Breast epithelium (tissue), 3 donors: ENCODE results near the gene RIPPLY3.
"Not testable (repeated sequence)": the region's sequence is repeated elsewhere in the genome, so short reads cannot be mapped to it uniquely, and the experiment has no call there.

Source experiments
- POLR2A ChIP-seq: fragments of 450-650 bp; IDR thresholded peaks from one replicate; pipeline ENCODE4 v1.6.1; 2016; ENCODE audit warnings: antibody characterized with exemption, mild to moderate bottlenecking, moderate library complexity
- TF ChIP-seq, protein P1 (sequence below), 3 donors: fragments of 450-650 bp; IDR thresholded peaks; one replicate each; pipeline ENCODE4 v1.5.1; 2016 to 2017; ENCODE audit warnings: antibody characterized with exemption in 3 of 3, mild to moderate bottlenecking in 3 of 3, moderate library complexity in 3 of 3

DNA sequence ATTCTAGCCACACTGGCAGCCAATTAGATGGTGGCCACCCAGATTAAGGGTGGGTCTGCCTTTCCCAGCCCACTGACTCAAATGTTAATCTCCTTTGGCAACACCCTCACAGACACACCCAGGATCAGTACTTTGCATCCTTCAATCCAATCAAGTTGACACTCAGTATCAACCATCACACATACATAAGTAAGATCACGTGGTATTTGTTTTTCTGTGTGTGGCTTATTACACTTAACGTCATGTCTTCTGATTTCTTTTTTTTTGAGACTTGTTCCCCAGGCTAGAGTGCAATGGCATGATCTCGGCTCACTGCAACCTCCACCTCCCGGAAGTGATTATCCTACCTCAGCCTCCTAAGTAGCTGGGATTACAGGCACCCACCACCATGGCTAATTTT is 27.9 kb downstream of the RIPPLY3 start:
- not testable (repeated sequence) for TF ChIP-seq POLR2A
- TF ChIP-seq, protein P1, sequence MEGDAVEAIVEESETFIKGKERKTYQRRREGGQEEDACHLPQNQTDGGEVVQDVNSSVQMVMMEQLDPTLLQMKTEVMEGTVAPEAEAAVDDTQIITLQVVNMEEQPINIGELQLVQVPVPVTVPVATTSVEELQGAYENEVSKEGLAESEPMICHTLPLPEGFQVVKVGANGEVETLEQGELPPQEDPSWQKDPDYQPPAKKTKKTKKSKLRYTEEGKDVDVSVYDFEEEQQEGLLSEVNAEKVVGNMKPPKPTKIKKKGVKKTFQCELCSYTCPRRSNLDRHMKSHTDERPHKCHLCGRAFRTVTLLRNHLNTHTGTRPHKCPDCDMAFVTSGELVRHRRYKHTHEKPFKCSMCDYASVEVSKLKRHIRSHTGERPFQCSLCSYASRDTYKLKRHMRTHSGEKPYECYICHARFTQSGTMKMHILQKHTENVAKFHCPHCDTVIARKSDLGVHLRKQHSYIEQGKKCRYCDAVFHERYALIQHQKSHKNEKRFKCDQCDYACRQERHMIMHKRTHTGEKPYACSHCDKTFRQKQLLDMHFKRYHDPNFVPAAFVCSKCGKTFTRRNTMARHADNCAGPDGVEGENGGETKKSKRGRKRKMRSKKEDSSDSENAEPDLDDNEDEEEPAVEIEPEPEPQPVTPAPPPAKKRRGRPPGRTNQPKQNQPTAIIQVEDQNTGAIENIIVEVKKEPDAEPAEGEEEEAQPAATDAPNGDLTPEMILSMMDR (IDR thresholded peaks at IDR 0.05): not testable (repeated sequence)
